HepG2 (cell line): ENCODE measurements around the gene PCNA. TPM values are rescaled to one million over a fixed set of nuclear protein-coding genes. Genes with fewer than 3 reads are reported as not detected.

Source experiments
- BORCS8-MEF2B ChIP-seq: sonication (generic); formaldehyde crosslinking; IDR thresholded peaks from 2 replicates; pipeline ENCODE4 v1.8.0; 2022; ENCODE audit warnings: mild to moderate bottlenecking, missing genetic modification reagents
- BRF2 ChIP-seq: sonication (generic); formaldehyde crosslinking; IDR thresholded peaks from 2 replicates; pipeline ENCODE4 v1.8.1; 2022; ENCODE audit warnings: mild to moderate bottlenecking, missing genetic modification reagents
- ELK4 ChIP-seq: sonication (generic); formaldehyde crosslinking; IDR thresholded peaks from 2 replicates; pipeline ENCODE4 v1.9.0; 2021; ENCODE audit warnings: missing genetic modification reagents, borderline replicate concordance
- HBP1 ChIP-seq: IDR thresholded peaks from 2 replicates; pipeline ENCODE4 v1.6.1; 2016; ENCODE audit warnings: low read depth, control low read depth
- IKZF4 ChIP-seq: sonication (generic); formaldehyde crosslinking; IDR thresholded peaks from 2 replicates; pipeline ENCODE4 v1.5.1; 2020; ENCODE audit warnings: borderline replicate concordance, mild to moderate bottlenecking, low read depth, missing genetic modification reagents; ENCODE audit errors: not compliant biosample characterization
- MAFF ChIP-seq: IDR thresholded peaks from 2 replicates; pipeline ENCODE4 v1.6.1; 2011; ENCODE audit warnings: low read depth, low read length, improper control_type of control experiment
- NAIF1 ChIP-seq: sonication (generic); formaldehyde crosslinking; IDR thresholded peaks from 2 replicates; pipeline ENCODE4 v1.5.0; 2020; ENCODE audit warnings: mild to moderate bottlenecking, missing genetic modification reagents, borderline replicate concordance
- POLR2AphosphoS2 ChIP-seq: IDR thresholded peaks from 2 replicates; pipeline ENCODE4 v1.6.1; 2011; ENCODE audit warnings: low read depth, low read length, improper control_type of control experiment
- RFXANK ChIP-seq: IDR thresholded peaks from 2 replicates; pipeline ENCODE4 v1.6.1; 2016
- SIN3A ChIP-seq: IDR thresholded peaks from 2 replicates; pipeline ENCODE4 v1.6.1; 2011; ENCODE audit warnings: low read depth, mild to moderate bottlenecking, control low read depth, low read length, borderline replicate concordance
- SIX4 ChIP-seq: sonication (generic); formaldehyde crosslinking; IDR thresholded peaks from 2 replicates; pipeline ENCODE4 v1.4.0; 2020; ENCODE audit warnings: missing genetic modification reagents
- TBX3 ChIP-seq: fragments of 450-650 bp; IDR thresholded peaks from 2 replicates; pipeline ENCODE4 v1.6.1; 2017; ENCODE audit warnings: antibody characterized with exemption, mild to moderate bottlenecking, inconsistent platforms, borderline replicate concordance
- TRIM22 ChIP-seq: fragments of 450-650 bp; IDR thresholded peaks from 2 replicates; pipeline ENCODE4 v1.6.1; 2017
- ZNF230 ChIP-seq: sonication (generic); formaldehyde crosslinking; IDR thresholded peaks from 2 replicates; pipeline ENCODE4 v1.4.0; 2020; ENCODE audit warnings: mild to moderate bottlenecking, missing genetic modification reagents
- ZNF33B ChIP-seq: sonication (generic); formaldehyde crosslinking; IDR thresholded peaks from 2 replicates; pipeline ENCODE4 v1.5.1; 2020; ENCODE audit warnings: mild to moderate bottlenecking, missing genetic modification reagents
- ZNF484 ChIP-seq: sonication (generic); formaldehyde crosslinking; IDR thresholded peaks from 2 replicates; pipeline ENCODE4 v1.5.1; 2020; ENCODE audit warnings: mild to moderate bottlenecking, low read depth, missing genetic modification reagents, borderline replicate concordance
- ZNF512 ChIP-seq: sonication (generic); formaldehyde crosslinking; IDR thresholded peaks from 2 replicates; pipeline ENCODE4 v1.4.0; 2020; ENCODE audit warnings: mild to moderate bottlenecking, missing genetic modification reagents
- ZNF7 ChIP-seq: IDR thresholded peaks from 2 replicates; pipeline ENCODE4 v1.6.1; 2016; ENCODE audit warnings: missing biosample characterization, missing genetic modification reagents
- ZNF800 ChIP-seq: sonication (generic); formaldehyde crosslinking; IDR thresholded peaks from 2 replicates; pipeline ENCODE4 v1.4.0; 2020; ENCODE audit warnings: missing genetic modification reagents
- ZNF891 ChIP-seq: sonication (generic); formaldehyde crosslinking; IDR thresholded peaks from 2 replicates; pipeline ENCODE4 v1.5.0; 2020; ENCODE audit warnings: mild to moderate bottlenecking, missing genetic modification reagents
- polyA plus RNA-seq, 8 experiments: library from polyadenylated mRNA; depleted of rRNA in 3 of 8; stranded (reverse) in 7 of 8; unstranded in 1 of 8; fragments of >200 nt; fragmentation: Illumina TruSeq in 4 of 8; extraction: Trizol in 4 of 8; gene quantifications; 2 replicates each; pipeline versions ENCODE4 v1.2.1 to v1.2.3, GENCODE V29; 2011 to 2016; ENCODE audit warnings: low read depth in 4 of 8, missing spikeins in 1 of 8, mixed read lengths in 1 of 8; ENCODE audit not compliant: insufficient read depth in 1 of 8
- total RNA-seq, 5 experiments: library from RNA; depleted of rRNA; stranded (reverse); fragments of >200 nt; fragmentation: Illumina TruSeq; extraction: Trizol; gene quantifications; 2 replicates each; pipeline ENCODE4 v1.2.3, GENCODE V29; 2016; ENCODE audit warnings: low read depth in 1 of 5

PCNA gene
- total and polyA plus RNA-seq, 2 of the 13 experiments (the other 11 are each of a cell fraction or from before 2014, with no cell fraction given), result 229 to 655 TPM

- TF ChIP-seq BRF2 (peak; percentile 100; the same call in 1 of the 2 replicates), RFXANK (CRISPR knock-in tag) (peak; percentile 73; the same call in 1 of the 2 replicates), IKZF4 (CRISPR knock-in tag) (peak; percentile 98), ZNF800 (CRISPR knock-in tag) (peak; percentile 90; the same call in 1 of the 2 replicates), TRIM22 (no peak), ZNF891 (CRISPR knock-in tag) (peak; percentile 100), HBP1 (CRISPR knock-in tag) (peak; percentile 92), ZNF512 (no peak), ZNF7 (peak; percentile 33; the same call in 1 of the 2 replicates), ZNF33B (CRISPR knock-in tag) (no peak; the same call in none of the 2 replicates), ZNF484 (CRISPR knock-in tag) (peak; percentile 10), SIN3A (peak; percentile 94), MAFF (peak; percentile 19; the same call in 1 of the 2 replicates), NAIF1 (CRISPR knock-in tag) (peak; percentile 97), SIX4 (CRISPR knock-in tag) (no peak; the same call in 1 of the 2 replicates), BORCS8-MEF2B (CRISPR knock-in tag) (peak; percentile 77), ZNF230 (CRISPR knock-in tag) (peak; percentile 100), TBX3 (peak; percentile 80), ELK4 (CRISPR knock-in tag) (peak; percentile 89; the same call in 1 of the 2 replicates), POLR2AphosphoS2 (peak; percentile 77; the same call in 1 of the 2 replicates)
Measured at GRCh38 chr20:5119435-5120184, at the start of gene PCNA (continued).
